ENCODE data around the gene MTRF1. TPM values are rescaled to one million over a fixed set of nuclear protein-coding genes. Genes with fewer than 3 reads are reported as not detected.
"Not testable (repeated sequence)": the region's sequence is repeated elsewhere in the genome, so short reads cannot be mapped to it uniquely, and the experiment has no call there.

MTRF1 gene
- total and polyA plus RNA-seq, 2 donors = 7.0 to 25.1 TPM

GRCh38 chr13:41294914-41295313 is 31.5 kb upstream of the MTRF1 start:
- H3K27ac ChIP-seq (ENCODE audit: low read depth) = no peak overlapping the region
- H3K36me3 ChIP-seq (ENCODE audit: insufficient read depth) = no peaks in the 10 kb centered on the region
- H3K4me3 ChIP-seq (ENCODE audit: low read depth, low read length) = no peak overlapping the region
- no peaks in the 10 kb centered on the region for H3K4me1 ChIP-seq (ENCODE audit: insufficient read depth)
- WGBS = 99% methylated on average over 1 of the region's 1 CpG
- no peak for DNase-seq (ENCODE audit: extremely low spot score)

GRCh38 chr13:41293272-41293671 is 29.9 kb upstream of the MTRF1 start:
- no peak for DNase-seq (ENCODE audit: extremely low spot score)
- Histone ChIP-seq H3K27ac (ENCODE audit: low read depth) (no peak overlapping the region), H3K4me1 (ENCODE audit: insufficient read depth) (no peaks in the 10 kb centered on the region), H3K4me3 (ENCODE audit: low read depth, low read length) (no peak overlapping the region), H3K36me3 (ENCODE audit: insufficient read depth) (no peaks in the 10 kb centered on the region)
- 68% methylated on average over 1 of the region's 1 CpG for WGBS

GRCh38 chr13:41291246-41291645 is 27.9 kb upstream of the MTRF1 start:
- 95% methylated on average over 7 of the region's 7 CpGs for WGBS
- DNase-seq (ENCODE audit: extremely low spot score) = no peak
- Histone ChIP-seq H3K4me3 (ENCODE audit: low read depth, low read length) (no peak overlapping the region), H3K36me3 (ENCODE audit: insufficient read depth) (no peaks in the 10 kb centered on the region), H3K27ac (ENCODE audit: low read depth) (no peak overlapping the region), H3K4me1 (ENCODE audit: insufficient read depth) (no peaks in the 10 kb centered on the region)

- Histone ChIP-seq H3K4me3 (ENCODE audit: low read depth, low read length) (no peak overlapping the region), H3K36me3 (ENCODE audit: insufficient read depth) (no peaks in the 10 kb centered on the region), H3K4me1 (ENCODE audit: insufficient read depth) (no peaks in the 10 kb centered on the region), H3K27ac (ENCODE audit: low read depth) (no peak overlapping the region)
- no peak for DNase-seq (ENCODE audit: extremely low spot score)
- WGBS = 86% methylated on average over 10 of the region's 10 CpGs
Observed at GRCh38 chr13:41289463-41289881, 26.1 kb upstream of the MTRF1 start.

GRCh38 chr13:41286370-41286769 is 23.0 kb upstream of the MTRF1 start:
- no peak overlapping the region for H3K4me3 ChIP-seq (ENCODE audit: low read depth, low read length)
- H3K27ac ChIP-seq (ENCODE audit: low read depth) = no peak overlapping the region
- no peaks in the 10 kb centered on the region for H3K36me3 ChIP-seq (ENCODE audit: insufficient read depth)
- no peaks in the 10 kb centered on the region for H3K4me1 ChIP-seq (ENCODE audit: insufficient read depth)
- no peak for DNase-seq (ENCODE audit: extremely low spot score)
- 84% methylated on average over 5 of the region's 5 CpGs for WGBS

GRCh38 chr13:41284512-41285288 is 21.3 kb upstream of the MTRF1 start:
- DNase-seq (ENCODE audit: extremely low spot score) = no peak
- Histone ChIP-seq H3K4me3 (ENCODE audit: low read depth, low read length) (no peak overlapping the region), H3K36me3 (ENCODE audit: insufficient read depth) (no peaks in the 10 kb centered on the region), H3K27ac (ENCODE audit: low read depth) (no peak overlapping the region), H3K4me1 (ENCODE audit: insufficient read depth) (no peaks in the 10 kb centered on the region)
- 88% methylated on average over 13 of the region's 13 CpGs for WGBS

GRCh38 chr13:41282129-41282571 is 18.8 kb upstream of the MTRF1 start:
- Histone ChIP-seq H3K4me1 (ENCODE audit: insufficient read depth) (no peaks in the 10 kb centered on the region), H3K27ac (ENCODE audit: low read depth) (no peak overlapping the region), H3K4me3 (ENCODE audit: low read depth, low read length) (no peak overlapping the region), H3K36me3 (ENCODE audit: insufficient read depth) (no peaks in the 10 kb centered on the region)
- 88% methylated on average over 5 of the region's 5 CpGs for WGBS
- DNase-seq (ENCODE audit: extremely low spot score) = no peak

- not testable (repeated sequence) for H3K4me1 ChIP-seq (ENCODE audit: insufficient read depth); H3K27ac ChIP-seq (ENCODE audit: low read depth); H3K36me3 ChIP-seq (ENCODE audit: insufficient read depth); DNase-seq (ENCODE audit: extremely low spot score); H3K4me3 ChIP-seq (ENCODE audit: low read depth, low read length)
- WGBS = 52% methylated on average over 2 of the region's 2 CpGs
Observed at GRCh38 chr13:41279156-41279555, 15.8 kb upstream of the MTRF1 start.

GRCh38 chr13:41276824-41277223 is 13.4 kb upstream of the MTRF1 start:
- no peaks in the 10 kb centered on the region for H3K4me1 ChIP-seq (ENCODE audit: insufficient read depth)
- H3K36me3 ChIP-seq (ENCODE audit: insufficient read depth) = no peaks in the 10 kb centered on the region
- no peak for DNase-seq (ENCODE audit: extremely low spot score)

GRCh38 chr13:41274881-41275280 is 11.5 kb upstream of the MTRF1 start:
- no peak for DNase-seq (ENCODE audit: extremely low spot score)

More at GRCh38 chr13:41276824-41277223, 13.4 kb upstream of the MTRF1 start:
- Histone ChIP-seq H3K4me3 (ENCODE audit: low read depth, low read length) (no peak overlapping the region), H3K27ac (ENCODE audit: low read depth) (no peak overlapping the region)

GRCh38 chr13:41273831-41274441 is 10.6 kb upstream of the MTRF1 start:
- Histone ChIP-seq H3K27ac (ENCODE audit: low read depth) (no peak overlapping the region), H3K36me3 (ENCODE audit: insufficient read depth) (no peaks in the 10 kb centered on the region), H3K4me3 (ENCODE audit: low read depth, low read length) (no peak overlapping the region), H3K4me1 (ENCODE audit: insufficient read depth) (no peaks in the 10 kb centered on the region)
- WGBS = 84% methylated on average over 3 of the region's 3 CpGs
- DNase-seq (ENCODE audit: extremely low spot score) = no peak

More at GRCh38 chr13:41274881-41275280, 11.5 kb upstream of the MTRF1 start:
- 93% methylated on average over 11 of the region's 11 CpGs for WGBS
- Histone ChIP-seq H3K27ac (ENCODE audit: low read depth) (no peak overlapping the region), H3K4me1 (ENCODE audit: insufficient read depth) (no peaks in the 10 kb centered on the region), H3K4me3 (ENCODE audit: low read depth, low read length) (no peak overlapping the region), H3K36me3 (ENCODE audit: insufficient read depth) (no peaks in the 10 kb centered on the region)

GRCh38 chr13:41271456-41272285 is 8.3 kb upstream of the MTRF1 start:
- no peak for DNase-seq (ENCODE audit: extremely low spot score)
- Histone ChIP-seq H3K27ac (ENCODE audit: low read depth) (no peak overlapping the region), H3K4me3 (ENCODE audit: low read depth, low read length) (no peak overlapping the region), H3K36me3 (ENCODE audit: insufficient read depth) (no peaks in the 10 kb centered on the region), H3K4me1 (ENCODE audit: insufficient read depth) (no peaks in the 10 kb centered on the region)
- WGBS = 87% methylated on average over 6 of the region's 6 CpGs

- Histone ChIP-seq H3K4me1 (ENCODE audit: insufficient read depth) (no peaks in the 10 kb centered on the region), H3K27ac (ENCODE audit: low read depth) (no peak overlapping the region), H3K4me3 (ENCODE audit: low read depth, low read length) (no peak overlapping the region), H3K36me3 (ENCODE audit: insufficient read depth) (no peaks in the 10 kb centered on the region)
- DNase-seq (ENCODE audit: extremely low spot score) = no peak
- WGBS = 24% methylated on average over 1 of the region's 1 CpG
Observed at GRCh38 chr13:41268764-41269163, 5.4 kb upstream of the MTRF1 start.

- Histone ChIP-seq H3K4me3 (ENCODE audit: low read depth, low read length) (no peak overlapping the region), H3K27ac (ENCODE audit: low read depth) (no peak overlapping the region), H3K36me3 (ENCODE audit: insufficient read depth) (no peaks in the 10 kb centered on the region), H3K4me1 (ENCODE audit: insufficient read depth) (no peaks in the 10 kb centered on the region)
- DNase-seq (ENCODE audit: extremely low spot score) = no peak
Observed at GRCh38 chr13:41267106-41267505, 3.7 kb upstream of the MTRF1 start.
